HepG2 (cell line): ENCODE data around the gene PAFAH1B2. TPM values are rescaled to one million over a fixed set of nuclear protein-coding genes. Genes with fewer than 3 reads are reported as not detected.

ENCODE experiments used
- BRD4 ChIP-seq: sonication (generic); formaldehyde crosslinking; IDR thresholded peaks from 2 replicates; pipeline ENCODE4 v1.4.0; 2020; ENCODE audit warnings: missing genetic modification reagents
- DNMT3B ChIP-seq: conservative IDR thresholded peaks from 2 replicates; pipeline ENCODE4 v1.6.1; 2016; ENCODE audit warnings: missing biosample characterization, control low read depth
- EHMT2 ChIP-seq: fragments of 200-600 bp; sonication (generic); IDR thresholded peaks from 2 replicates; pipeline ENCODE4 v1.7.0; 2017; ENCODE audit warnings: antibody characterized with exemption, low read depth, low read length, borderline replicate concordance
- FOSL2 ChIP-seq: sonication (generic); formaldehyde crosslinking; IDR thresholded peaks from 2 replicates; pipeline ENCODE4 v1.4.0; 2020; ENCODE audit warnings: missing genetic modification reagents
- HOXA9 ChIP-seq: sonication (generic); formaldehyde crosslinking; IDR thresholded peaks from 2 replicates; pipeline ENCODE4 v1.8.1; 2022; ENCODE audit warnings: missing genetic modification reagents, mild to moderate bottlenecking, moderate library complexity, borderline replicate concordance
- KDM5B ChIP-seq: sonication (generic); formaldehyde crosslinking; IDR thresholded peaks from 2 replicates; pipeline ENCODE4 v1.4.0; 2020; ENCODE audit warnings: missing genetic modification reagents, mild to moderate bottlenecking, borderline replicate concordance
- MBNL3 ChIP-seq: fragments of 250-450 bp; sonication (Bioruptor Pico); conservative IDR thresholded peaks from 2 replicates; pipeline ENCODE4 v1.8.0; 2022; ENCODE audit warnings: mild to moderate bottlenecking, inconsistent platforms
- MIER3 ChIP-seq: IDR thresholded peaks from 2 replicates; pipeline ENCODE4 v1.6.1; 2016; ENCODE audit warnings: missing compliant biosample characterization, borderline replicate concordance
- NAIF1 ChIP-seq: sonication (generic); formaldehyde crosslinking; IDR thresholded peaks from 2 replicates; pipeline ENCODE4 v1.5.0; 2020; ENCODE audit warnings: mild to moderate bottlenecking, missing genetic modification reagents, borderline replicate concordance
- NFE2 ChIP-seq: sonication (generic); formaldehyde crosslinking; IDR thresholded peaks from 2 replicates; pipeline ENCODE4 v1.4.0; 2020; ENCODE audit warnings: missing genetic modification reagents
- NR2F2 ChIP-seq: IDR thresholded peaks from 2 replicates; pipeline ENCODE4 v1.6.1; 2012; ENCODE audit warnings: low read depth, inconsistent platforms, borderline replicate concordance
- PHF5A ChIP-seq: IDR thresholded peaks from one replicate; pipeline ENCODE4 v1.6.1; 2018; ENCODE audit warnings: low read depth, missing genetic modification reagents; ENCODE audit not compliant: unreplicated experiment
- PHF8 ChIP-seq: sonication (generic); formaldehyde crosslinking; IDR thresholded peaks from 2 replicates; pipeline ENCODE4 v1.5.0; 2020; ENCODE audit warnings: missing genetic modification reagents
- SOX6 ChIP-seq, 2 experiments: fragments of 450-650 bp in 1 of 2; sonication (generic) in 1 of 2; formaldehyde crosslinking in 1 of 2; IDR thresholded peaks; 2 replicates each; pipeline versions ENCODE4 v1.4.0 to v1.6.1; 2017 to 2020; ENCODE audit warnings: antibody characterized with exemption in 1 of 2, mild to moderate bottlenecking in 1 of 2, missing genetic modification reagents in 1 of 2
- XBP1 ChIP-seq: sonication (generic); formaldehyde crosslinking; IDR thresholded peaks from 2 replicates; pipeline ENCODE4 v1.5.0; 2020; ENCODE audit warnings: missing genetic modification reagents
- YEATS2 ChIP-seq: sonication (generic); formaldehyde crosslinking; IDR thresholded peaks from 2 replicates; pipeline ENCODE4 v1.4.0; 2020; ENCODE audit warnings: missing genetic modification reagents, borderline replicate concordance
- ZBTB1 ChIP-seq: sonication (generic); formaldehyde crosslinking; IDR thresholded peaks from 2 replicates; pipeline ENCODE4 v1.4.0; 2020; ENCODE audit warnings: missing genetic modification reagents, borderline replicate concordance
- ZFP1 ChIP-seq: IDR thresholded peaks from 2 replicates; pipeline ENCODE4 v1.6.1; 2016
- ZFX ChIP-seq: sonication (generic); formaldehyde crosslinking; IDR thresholded peaks from 2 replicates; pipeline ENCODE4 v1.4.0; 2020; ENCODE audit warnings: mild to moderate bottlenecking, low read depth, missing genetic modification reagents, moderate library complexity
- ZNF136 ChIP-seq: sonication (generic); formaldehyde crosslinking; IDR thresholded peaks from 2 replicates; pipeline ENCODE4 v1.8.1; 2022; ENCODE audit warnings: low read depth, mild to moderate bottlenecking, moderate library complexity, missing genetic modification reagents
- ZNF20 ChIP-seq: sonication (generic); formaldehyde crosslinking; IDR thresholded peaks from 2 replicates; pipeline ENCODE4 v1.4.0; 2020; ENCODE audit warnings: mild to moderate bottlenecking, moderate library complexity, missing genetic modification reagents
- ZNF607 ChIP-seq: sonication (generic); formaldehyde crosslinking; IDR thresholded peaks from 2 replicates; pipeline ENCODE4 v1.5.1; 2020; ENCODE audit warnings: missing genetic modification reagents, mild to moderate bottlenecking, borderline replicate concordance
- ZNF670 ChIP-seq: sonication (generic); formaldehyde crosslinking; IDR thresholded peaks from 2 replicates; pipeline ENCODE4 v1.8.0; 2022; ENCODE audit warnings: mild to moderate bottlenecking, missing genetic modification reagents, borderline replicate concordance
- polyA plus RNA-seq, 8 experiments: library from polyadenylated mRNA; depleted of rRNA in 3 of 8; stranded (reverse) in 7 of 8; unstranded in 1 of 8; fragments of >200 nt; fragmentation: Illumina TruSeq in 4 of 8; extraction: Trizol in 4 of 8; gene quantifications; 2 replicates each; pipeline versions ENCODE4 v1.2.1 to v1.2.3, GENCODE V29; 2011 to 2016; ENCODE audit warnings: low read depth in 4 of 8, missing spikeins in 1 of 8, mixed read lengths in 1 of 8; ENCODE audit not compliant: insufficient read depth in 1 of 8
- total RNA-seq, 5 experiments: library from RNA; depleted of rRNA; stranded (reverse); fragments of >200 nt; fragmentation: Illumina TruSeq; extraction: Trizol; gene quantifications; 2 replicates each; pipeline ENCODE4 v1.2.3, GENCODE V29; 2016; ENCODE audit warnings: low read depth in 1 of 5
- TF ChIP-seq, protein P1 (sequence below): sonication (generic); IDR thresholded peaks from 2 replicates; pipeline ENCODE4 v1.6.1; 2016; ENCODE audit warnings: low read depth, borderline replicate concordance
- TF ChIP-seq, protein P2 (sequence below): sonication (generic); formaldehyde crosslinking; IDR thresholded peaks from 2 replicates; pipeline ENCODE4 v1.4.0; 2020; ENCODE audit warnings: missing genetic modification reagents, borderline replicate concordance
- TF ChIP-seq, protein P3 (sequence below): sonication (generic); formaldehyde crosslinking; IDR thresholded peaks from 2 replicates; pipeline ENCODE4 v1.4.0; 2020; ENCODE audit warnings: missing genetic modification reagents, borderline replicate concordance

Gene PAFAH1B2
- total and polyA plus RNA-seq, 2 of the 13 experiments (the other 11 are each of a cell fraction or from before 2014, with no cell fraction given): 28.8 to 104 TPM

DNA sequence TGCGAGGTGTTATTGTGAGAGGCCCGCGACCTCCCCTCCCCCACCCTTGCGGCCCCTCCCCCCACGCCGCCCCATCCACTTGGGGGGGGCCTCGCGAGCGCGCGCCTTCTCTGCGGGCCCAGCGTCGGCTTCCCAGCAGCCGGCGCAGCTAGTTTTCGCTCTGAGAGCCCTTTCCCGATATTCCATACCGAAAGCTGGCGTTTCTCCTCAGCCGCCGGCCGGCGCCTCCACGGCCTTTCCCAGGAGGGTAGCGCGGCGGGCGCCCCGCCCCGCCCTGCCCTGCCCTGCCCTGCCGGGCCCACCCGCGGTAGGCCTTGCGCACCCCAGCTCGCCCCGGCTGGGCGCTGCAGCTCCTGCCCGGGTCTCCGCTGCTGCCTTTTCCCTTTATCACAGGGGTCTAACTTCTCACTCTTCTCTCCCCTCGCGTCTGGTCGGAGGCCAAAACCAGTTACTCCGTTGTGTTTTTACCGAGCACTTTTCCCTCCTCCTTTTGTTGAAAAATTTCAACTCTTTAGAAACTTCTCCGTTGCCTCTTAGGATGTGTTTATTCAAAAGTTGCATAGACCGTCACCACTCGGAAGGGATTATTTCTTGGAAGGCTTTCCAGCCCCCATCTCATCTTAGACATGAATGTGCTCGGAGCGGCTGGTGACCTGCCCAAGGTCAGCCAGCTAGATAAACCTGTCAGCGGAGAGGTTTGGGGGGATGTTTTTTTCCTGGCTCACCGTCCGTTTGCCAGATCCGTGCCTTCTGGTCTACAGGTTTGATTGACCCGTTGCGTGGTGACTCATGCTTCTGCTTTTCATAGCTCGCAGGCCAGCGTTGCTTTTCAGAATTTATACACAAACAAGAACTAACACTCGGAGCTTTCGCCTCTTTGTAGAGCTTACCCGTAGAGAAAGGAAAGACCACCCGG is 648 bp downstream of the PAFAH1B2 start (continued):
- no peak for TF ChIP-seq ZNF136
- TF ChIP-seq DNMT3B: no peak
- TF ChIP-seq HOXA9 (CRISPR knock-in tag): no peak
- no peak for TF ChIP-seq NAIF1
- TF ChIP-seq ZFP1 (CRISPR knock-in tag): no peak
- TF ChIP-seq XBP1 (CRISPR knock-in tag): no peak
- no peak for TF ChIP-seq YEATS2 (CRISPR knock-in tag)
- TF ChIP-seq NFE2 (CRISPR knock-in tag): no peak
- peak; percentile 48; the same call in 1 of the 2 replicates for TF ChIP-seq BRD4
- peak; percentile 87 for TF ChIP-seq ZFX (CRISPR knock-in tag)
- TF ChIP-seq NR2F2: no peak
- TF ChIP-seq EHMT2: no peak
- TF ChIP-seq ZBTB1 (CRISPR knock-in tag): no peak
- no peak for TF ChIP-seq MIER3 (CRISPR knock-in tag)
- TF ChIP-seq KDM5B (CRISPR knock-in tag): no peak
- TF ChIP-seq, protein P1, sequence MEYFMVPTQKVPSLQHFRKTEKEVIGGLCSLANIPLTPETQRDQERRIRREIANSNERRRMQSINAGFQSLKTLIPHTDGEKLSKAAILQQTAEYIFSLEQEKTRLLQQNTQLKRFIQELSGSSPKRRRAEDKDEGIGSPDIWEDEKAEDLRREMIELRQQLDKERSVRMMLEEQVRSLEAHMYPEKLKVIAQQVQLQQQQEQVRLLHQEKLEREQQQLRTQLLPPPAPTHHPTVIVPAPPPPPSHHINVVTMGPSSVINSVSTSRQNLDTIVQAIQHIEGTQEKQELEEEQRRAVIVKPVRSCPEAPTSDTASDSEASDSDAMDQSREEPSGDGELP: 0 out of 2 replicates have a peak, but pooled peaks have one; percentile 17
- TF ChIP-seq, protein P2, sequence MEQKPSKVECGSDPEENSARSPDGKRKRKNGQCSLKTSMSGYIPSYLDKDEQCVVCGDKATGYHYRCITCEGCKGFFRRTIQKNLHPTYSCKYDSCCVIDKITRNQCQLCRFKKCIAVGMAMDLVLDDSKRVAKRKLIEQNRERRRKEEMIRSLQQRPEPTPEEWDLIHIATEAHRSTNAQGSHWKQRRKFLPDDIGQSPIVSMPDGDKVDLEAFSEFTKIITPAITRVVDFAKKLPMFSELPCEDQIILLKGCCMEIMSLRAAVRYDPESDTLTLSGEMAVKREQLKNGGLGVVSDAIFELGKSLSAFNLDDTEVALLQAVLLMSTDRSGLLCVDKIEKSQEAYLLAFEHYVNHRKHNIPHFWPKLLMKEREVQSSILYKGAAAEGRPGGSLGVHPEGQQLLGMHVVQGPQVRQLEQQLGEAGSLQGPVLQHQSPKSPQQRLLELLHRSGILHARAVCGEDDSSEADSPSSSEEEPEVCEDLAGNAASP (CRISPR knock-in tag): no peak
- TF ChIP-seq FOSL2 (CRISPR knock-in tag): peak; percentile 92
- TF ChIP-seq, protein P3, sequence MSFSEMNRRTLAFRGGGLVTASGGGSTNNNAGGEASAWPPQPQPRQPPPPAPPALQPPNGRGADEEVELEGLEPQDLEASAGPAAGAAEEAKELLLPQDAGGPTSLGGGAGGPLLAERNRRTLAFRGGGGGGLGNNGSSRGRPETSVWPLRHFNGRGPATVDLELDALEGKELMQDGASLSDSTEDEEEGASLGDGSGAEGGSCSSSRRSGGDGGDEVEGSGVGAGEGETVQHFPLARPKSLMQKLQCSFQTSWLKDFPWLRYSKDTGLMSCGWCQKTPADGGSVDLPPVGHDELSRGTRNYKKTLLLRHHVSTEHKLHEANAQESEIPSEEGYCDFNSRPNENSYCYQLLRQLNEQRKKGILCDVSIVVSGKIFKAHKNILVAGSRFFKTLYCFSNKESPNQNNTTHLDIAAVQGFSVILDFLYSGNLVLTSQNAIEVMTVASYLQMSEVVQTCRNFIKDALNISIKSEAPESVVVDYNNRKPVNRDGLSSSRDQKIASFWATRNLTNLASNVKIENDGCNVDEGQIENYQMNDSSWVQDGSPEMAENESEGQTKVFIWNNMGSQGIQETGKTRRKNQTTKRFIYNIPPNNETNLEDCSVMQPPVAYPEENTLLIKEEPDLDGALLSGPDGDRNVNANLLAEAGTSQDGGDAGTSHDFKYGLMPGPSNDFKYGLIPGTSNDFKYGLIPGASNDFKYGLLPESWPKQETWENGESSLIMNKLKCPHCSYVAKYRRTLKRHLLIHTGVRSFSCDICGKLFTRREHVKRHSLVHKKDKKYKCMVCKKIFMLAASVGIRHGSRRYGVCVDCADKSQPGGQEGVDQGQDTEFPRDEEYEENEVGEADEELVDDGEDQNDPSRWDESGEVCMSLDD (CRISPR knock-in tag): no peak; the same call in 1 of the 2 replicates
- no peak for TF ChIP-seq PHF5A
- no peak for TF ChIP-seq MBNL3 (CRISPR knock-in tag)
- no peak; the same call in 1 of the 2 replicates for TF ChIP-seq PHF8 (CRISPR knock-in tag)
- TF ChIP-seq SOX6 (IDR thresholded peaks at IDR 0.05): no peak
- no peak for TF ChIP-seq SOX6 (CRISPR knock-in tag; IDR thresholded peaks at IDR 0.05)
- TF ChIP-seq ZNF607 (CRISPR knock-in tag): no peak
- no peak for TF ChIP-seq ZNF670
- TF ChIP-seq ZNF20 (CRISPR knock-in tag): 0 out of 2 replicates have a peak, but pooled peaks have one; percentile 23
